B cell (primary cell): Measurements from ENCODE around the gene GRID2.
"Not testable (repeated sequence)": the region's sequence is repeated elsewhere in the genome, so short reads cannot be mapped to it uniquely, and the experiment has no call there.

Experiments used
- CTCF ChIP-seq: fragments of 200-600 bp; IDR thresholded peaks from one replicate; pipeline ENCODE4 v1.8.0; 2022; ENCODE audit warnings: antibody characterized with exemption, mild to moderate bottlenecking
- EZH2 ChIP-seq: IDR thresholded peaks from 2 replicates; pipeline ENCODE4 v1.6.1; 2012; ENCODE audit warnings: borderline replicate concordance, low read depth, mild to moderate bottlenecking, moderate library complexity, low read length; ENCODE audit not compliant: insufficient read depth, poor library complexity, severe bottlenecking

GRCh38 chr4:92444143-92444843 lies 140.5 kb downstream of the GRID2 start:
- TF ChIP-seq CTCF, EZH2: not testable (repeated sequence)
